ENCODE data around the gene TMPRSS11F.

The TMPRSS11F gene

DNA sequence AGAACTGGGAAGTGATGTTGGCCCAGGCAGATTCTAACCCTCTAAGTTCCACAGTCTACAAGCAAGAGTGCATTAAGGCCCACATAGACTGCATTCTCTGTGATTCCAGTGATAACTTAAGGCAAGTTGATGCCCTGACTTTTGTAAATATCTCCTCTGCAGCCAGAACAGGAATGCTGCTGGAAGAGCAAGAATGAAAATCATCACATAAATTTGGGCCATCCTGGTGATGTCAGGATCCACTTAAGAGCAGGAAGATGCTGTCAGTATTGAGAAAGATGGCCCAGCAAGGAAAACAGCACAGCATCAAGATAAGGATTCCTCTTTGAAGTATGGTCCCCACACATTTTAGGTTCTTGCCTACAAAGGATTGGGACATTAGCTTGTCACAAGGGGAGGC is 52.4 kb downstream of the TMPRSS11F start:
- H2BK5ac ChIP-seq (ENCODE audit: low read depth, low read length, poor library complexity, severe bottlenecking): no peak overlapping the region
- H3K27me3 ChIP-seq (ENCODE audit: control insufficient read depth in 1 of 2, insufficient read depth in 1 of 2, low read length in 2 of 2): no peaks in the 10 kb centered on the region
- H3K18ac ChIP-seq (ENCODE audit: low read depth in 1 of 2, low read length in 2 of 2): no peak overlapping the region
- H3K27ac ChIP-seq (ENCODE audit: low read length, poor library complexity, severe bottlenecking): no peak overlapping the region
- H3K9ac ChIP-seq (ENCODE audit: low read length): no peak overlapping the region
- no peak overlapping the region for H2AK5ac ChIP-seq (ENCODE audit: low read length, severe bottlenecking)
- H3K9me3 ChIP-seq (ENCODE audit: control insufficient read depth, low read length): no peaks in the 10 kb centered on the region
- H3K4me3 ChIP-seq (ENCODE audit: insufficient read depth in 1 of 2, low read depth in 1 of 2, low read length in 2 of 2): no peak overlapping the region
- H2AFZ ChIP-seq (ENCODE audit: low read depth, low read length): no peak overlapping the region
- no peak overlapping the region for H3K14ac ChIP-seq (ENCODE audit: low read length in 2 of 2)
- no peaks in the 10 kb centered on the region for H3K4me1 ChIP-seq (ENCODE audit: control insufficient read depth, insufficient read depth, low read depth, low read length)
- no peak overlapping the region for H2BK120ac ChIP-seq (ENCODE audit: low read depth, low read length)
- no peak overlapping the region for H4K8ac ChIP-seq (ENCODE audit: low read length)
- H4K91ac ChIP-seq (ENCODE audit: low read length): no peak overlapping the region
- H3K4ac ChIP-seq (ENCODE audit: low read depth in 1 of 2, low read length in 2 of 2): no peak overlapping the region
- H3K36me3 ChIP-seq (ENCODE audit: control insufficient read depth in 1 of 2, insufficient read depth in 2 of 2, low read depth in 1 of 2, low read length in 2 of 2): no peaks in the 10 kb centered on the region
- H2BK15ac ChIP-seq (ENCODE audit: low read depth, poor library complexity, severe bottlenecking): no peak overlapping the region
- H3K23ac ChIP-seq (ENCODE audit: low read length in 2 of 2): no peak overlapping the region
- no peak overlapping the region for H3K4me2 ChIP-seq (ENCODE audit: low read length, poor library complexity, severe bottlenecking)
- no peak overlapping the region for H2BK12ac ChIP-seq (ENCODE audit: low read length in 2 of 2)
- no peak for DNase-seq
- no peaks in the 10 kb centered on the region for H3K79me1 ChIP-seq (replicated peaks; ENCODE audit: low read length, poor library complexity, severe bottlenecking)

DNA sequence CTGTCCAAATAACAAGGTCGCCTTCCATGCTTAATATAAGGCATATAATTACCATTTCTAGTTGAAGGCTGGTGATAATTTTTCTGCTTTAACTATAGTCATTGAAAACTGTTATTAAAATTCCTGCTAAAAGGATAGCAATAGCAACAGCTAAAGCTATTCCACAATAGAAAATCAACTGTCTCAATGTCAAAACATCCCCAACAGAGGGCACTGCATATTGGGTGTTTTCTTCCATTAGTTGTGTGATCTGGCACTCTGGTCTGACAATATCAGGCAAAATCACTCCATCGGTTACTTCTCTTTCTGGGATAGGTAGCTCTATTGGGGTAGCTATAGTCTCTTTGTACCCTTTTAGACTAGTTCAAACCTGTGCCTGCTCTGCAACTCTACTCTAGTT is 53.5 kb downstream of the TMPRSS11F start:
- Histone ChIP-seq H2AK5ac (ENCODE audit: low read length, severe bottlenecking) (no peak overlapping the region), H2BK120ac (ENCODE audit: low read depth, low read length) (no peak overlapping the region), H3K4me3 (ENCODE audit: insufficient read depth in 1 of 2, low read depth in 1 of 2, low read length in 2 of 2) (no peak overlapping the region), H3K4me2 (ENCODE audit: low read length, poor library complexity, severe bottlenecking) (no peak overlapping the region), H3K36me3 (ENCODE audit: control insufficient read depth in 1 of 2, insufficient read depth in 2 of 2, low read depth in 1 of 2, low read length in 2 of 2) (no peaks in the 10 kb centered on the region), H2BK12ac (ENCODE audit: low read length in 2 of 2) (no peak overlapping the region), H3K14ac (ENCODE audit: low read length in 2 of 2) (no peak overlapping the region), H3K27me3 (ENCODE audit: control insufficient read depth in 1 of 2, insufficient read depth in 1 of 2, low read length in 2 of 2) (no peaks in the 10 kb centered on the region), H2BK5ac (ENCODE audit: low read depth, low read length, poor library complexity, severe bottlenecking) (no peak overlapping the region), H3K4me1 (ENCODE audit: control insufficient read depth, insufficient read depth, low read depth, low read length) (no peaks in the 10 kb centered on the region), H4K91ac (ENCODE audit: low read length) (no peak overlapping the region), H2BK15ac (ENCODE audit: low read depth, poor library complexity, severe bottlenecking) (no peak overlapping the region), H3K23ac (ENCODE audit: low read length in 2 of 2) (no peak overlapping the region), H3K79me1 (replicated peaks; ENCODE audit: low read length, poor library complexity, severe bottlenecking) (no peaks in the 10 kb centered on the region), H3K4ac (ENCODE audit: low read depth in 1 of 2, low read length in 2 of 2) (no peak overlapping the region), H3K9ac (ENCODE audit: low read length) (no peak overlapping the region), H3K27ac (ENCODE audit: low read length, poor library complexity, severe bottlenecking) (no peak overlapping the region), H4K8ac (ENCODE audit: low read length) (no peak overlapping the region), H3K9me3 (ENCODE audit: control insufficient read depth, low read length) (no peaks in the 10 kb centered on the region), H2AFZ (ENCODE audit: low read depth, low read length) (no peak overlapping the region), H3K18ac (ENCODE audit: low read depth in 1 of 2, low read length in 2 of 2) (no peak overlapping the region)
- no peak for DNase-seq
- WGBS: 100% methylated on average over 1 of the region's 2 CpGs

DNA sequence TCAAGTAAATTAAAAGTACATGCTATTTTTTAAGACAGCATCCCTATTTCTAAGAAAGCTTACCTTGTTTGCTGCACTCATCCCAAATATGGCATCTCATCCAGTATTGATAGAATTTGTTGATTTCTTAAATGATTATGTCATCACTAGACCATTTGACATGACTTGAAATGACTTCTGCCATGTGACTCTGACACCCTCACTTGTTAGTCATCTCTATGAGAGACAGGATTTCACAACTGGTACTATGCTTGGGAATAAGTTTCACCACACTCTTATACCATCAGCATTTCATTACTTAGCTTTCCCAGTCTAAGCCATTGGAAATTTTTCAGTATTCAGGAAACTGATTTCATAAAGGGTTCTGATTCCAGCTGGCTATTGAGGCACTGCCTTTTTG is 55.3 kb downstream of the TMPRSS11F start:
- Histone ChIP-seq H3K4me1 (ENCODE audit: control insufficient read depth, insufficient read depth, low read depth, low read length) (no peaks in the 10 kb centered on the region), H2BK120ac (ENCODE audit: low read depth, low read length) (no peak overlapping the region), H3K18ac (ENCODE audit: low read depth in 1 of 2, low read length in 2 of 2) (no peak overlapping the region), H3K79me1 (replicated peaks; ENCODE audit: low read length, poor library complexity, severe bottlenecking) (no peaks in the 10 kb centered on the region), H3K27ac (ENCODE audit: low read length, poor library complexity, severe bottlenecking) (no peak overlapping the region), H4K8ac (ENCODE audit: low read length) (no peak overlapping the region), H4K91ac (ENCODE audit: low read length) (no peak overlapping the region), H3K4me2 (ENCODE audit: low read length, poor library complexity, severe bottlenecking) (no peak overlapping the region), H2BK15ac (ENCODE audit: low read depth, poor library complexity, severe bottlenecking) (no peak overlapping the region), H3K36me3 (ENCODE audit: control insufficient read depth in 1 of 2, insufficient read depth in 2 of 2, low read depth in 1 of 2, low read length in 2 of 2) (no peaks in the 10 kb centered on the region), H3K4me3 (ENCODE audit: insufficient read depth in 1 of 2, low read depth in 1 of 2, low read length in 2 of 2) (no peak overlapping the region), H2BK12ac (ENCODE audit: low read length in 2 of 2) (no peak overlapping the region), H2BK5ac (ENCODE audit: low read depth, low read length, poor library complexity, severe bottlenecking) (no peak overlapping the region), H2AK5ac (ENCODE audit: low read length, severe bottlenecking) (no peak overlapping the region), H3K4ac (ENCODE audit: low read depth in 1 of 2, low read length in 2 of 2) (no peak overlapping the region), H3K9me3 (ENCODE audit: control insufficient read depth, low read length) (no peaks in the 10 kb centered on the region), H3K27me3 (ENCODE audit: control insufficient read depth in 1 of 2, insufficient read depth in 1 of 2, low read length in 2 of 2) (no peaks in the 10 kb centered on the region), H3K14ac (ENCODE audit: low read length in 2 of 2) (no peak overlapping the region), H3K23ac (ENCODE audit: low read length in 2 of 2) (no peak overlapping the region), H2AFZ (ENCODE audit: low read depth, low read length) (no peak overlapping the region), H3K9ac (ENCODE audit: low read length) (no peak overlapping the region)
- DNase-seq: peak; percentile 37

DNA sequence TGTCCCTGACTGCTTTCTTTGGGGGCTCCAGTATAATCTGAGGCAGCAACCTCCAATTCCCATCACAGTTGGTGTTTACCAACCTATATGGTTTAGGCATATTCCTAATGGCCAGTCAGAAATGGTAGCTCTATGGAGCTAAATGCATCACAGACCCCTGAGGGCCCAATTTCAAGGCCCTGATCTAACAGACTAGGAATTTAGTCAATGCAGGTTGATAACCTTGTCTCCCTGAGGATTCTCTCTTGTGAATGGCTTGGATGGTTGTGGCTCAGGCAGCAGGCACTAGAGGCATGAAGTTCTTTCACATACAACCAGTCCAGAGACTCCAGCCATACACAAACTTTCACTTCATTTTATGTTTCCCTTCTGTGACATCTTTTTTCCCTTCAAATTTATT is 59.4 kb downstream of the TMPRSS11F start:
- Histone ChIP-seq H3K36me3 (ENCODE audit: control insufficient read depth in 1 of 2, insufficient read depth in 2 of 2, low read depth in 1 of 2, low read length in 2 of 2) (no peaks in the 10 kb centered on the region), H2BK12ac (ENCODE audit: low read length in 2 of 2) (no peak overlapping the region), H2BK15ac (ENCODE audit: low read depth, poor library complexity, severe bottlenecking) (no peak overlapping the region), H3K4me3 (ENCODE audit: insufficient read depth in 1 of 2, low read depth in 1 of 2, low read length in 2 of 2) (no peak overlapping the region), H3K23ac (ENCODE audit: low read length in 2 of 2) (no peak overlapping the region), H3K9ac (ENCODE audit: low read length) (no peak overlapping the region), H3K27ac (ENCODE audit: low read length, poor library complexity, severe bottlenecking) (no peak overlapping the region), H3K4ac (ENCODE audit: low read depth in 1 of 2, low read length in 2 of 2) (no peak overlapping the region), H3K4me1 (ENCODE audit: control insufficient read depth, insufficient read depth, low read depth, low read length) (no peaks in the 10 kb centered on the region), H4K91ac (ENCODE audit: low read length) (no peak overlapping the region), H2AK5ac (ENCODE audit: low read length, severe bottlenecking) (no peak overlapping the region), H2BK5ac (ENCODE audit: low read depth, low read length, poor library complexity, severe bottlenecking) (no peak overlapping the region), H3K27me3 (ENCODE audit: control insufficient read depth in 1 of 2, insufficient read depth in 1 of 2, low read length in 2 of 2) (no peaks in the 10 kb centered on the region), H3K14ac (ENCODE audit: low read length in 2 of 2) (no peak overlapping the region), H2BK120ac (ENCODE audit: low read depth, low read length) (no peak overlapping the region), H2AFZ (ENCODE audit: low read depth, low read length) (no peak overlapping the region), H3K18ac (ENCODE audit: low read depth in 1 of 2, low read length in 2 of 2) (no peak overlapping the region), H3K9me3 (ENCODE audit: control insufficient read depth, low read length) (no peaks in the 10 kb centered on the region), H4K8ac (ENCODE audit: low read length) (no peak overlapping the region), H3K4me2 (ENCODE audit: low read length, poor library complexity, severe bottlenecking) (no peak overlapping the region), H3K79me1 (replicated peaks; ENCODE audit: low read length, poor library complexity, severe bottlenecking) (no peaks in the 10 kb centered on the region)
- DNase-seq: no peak

All from mesenchymal stem cell (in vitro differentiated cells and primary cell).